HG02970 (cell line): ENCODE measurements around the gene SWT1.
"Not testable (repeated sequence)": the region's sequence is repeated elsewhere in the genome, so short reads cannot be mapped to it uniquely, and the experiment has no call there.

Source experiments
- ATAC-seq: cut with Tn5 transposase; IDR thresholded peaks from one replicate; pipeline ENCODE4 v1.9.1; 2021; ENCODE audit warnings: mild to moderate bottlenecking, moderate library complexity, moderate number of reproducible peaks; ENCODE audit not compliant: unreplicated experiment, low FRiP score

Gene SWT1

DNA sequence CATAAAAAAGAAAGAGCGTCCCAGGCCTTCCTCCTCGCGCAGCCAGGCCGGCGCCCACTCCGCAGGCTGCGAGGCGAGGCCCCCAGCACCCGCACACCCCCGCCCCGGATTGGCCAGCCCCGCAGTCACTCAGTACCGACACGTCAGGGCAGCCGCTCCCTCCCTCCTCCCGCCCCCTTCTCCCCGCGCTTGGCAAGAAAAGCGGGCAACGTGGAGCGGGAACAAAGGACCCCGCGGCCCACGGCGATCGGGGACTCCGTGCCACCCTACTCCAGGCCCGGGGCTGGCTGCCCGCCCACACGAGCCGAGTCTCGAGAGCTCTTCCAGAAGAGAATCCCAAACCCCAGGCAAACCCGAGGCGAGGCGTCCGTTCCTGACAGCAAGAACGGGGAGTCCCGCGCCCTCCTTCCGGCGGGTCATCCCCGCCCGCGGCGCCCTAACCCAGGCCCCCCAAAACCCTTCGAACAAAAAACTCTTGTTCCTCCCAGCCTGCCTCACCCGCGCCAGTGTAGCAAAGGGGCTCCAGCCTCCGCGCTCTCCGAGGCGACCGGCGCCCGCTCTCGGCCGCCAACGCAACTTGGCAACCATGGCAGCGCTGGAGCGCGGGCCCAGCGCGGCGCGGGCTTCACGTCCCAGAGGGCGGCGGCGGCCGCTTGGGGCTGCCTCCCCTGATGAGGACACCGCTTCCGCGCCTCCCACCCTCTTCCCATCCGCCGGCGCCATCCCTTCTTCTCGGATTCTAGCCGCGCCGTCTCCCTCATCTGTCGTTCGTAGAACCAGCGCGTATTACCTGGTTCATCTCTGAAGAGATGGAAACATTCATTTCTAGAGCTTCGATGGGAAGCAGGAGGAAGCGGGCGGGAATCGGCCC, 159.4 kb downstream of the SWT1 start:
- peak; percentile 38 for ATAC-seq

DNA sequence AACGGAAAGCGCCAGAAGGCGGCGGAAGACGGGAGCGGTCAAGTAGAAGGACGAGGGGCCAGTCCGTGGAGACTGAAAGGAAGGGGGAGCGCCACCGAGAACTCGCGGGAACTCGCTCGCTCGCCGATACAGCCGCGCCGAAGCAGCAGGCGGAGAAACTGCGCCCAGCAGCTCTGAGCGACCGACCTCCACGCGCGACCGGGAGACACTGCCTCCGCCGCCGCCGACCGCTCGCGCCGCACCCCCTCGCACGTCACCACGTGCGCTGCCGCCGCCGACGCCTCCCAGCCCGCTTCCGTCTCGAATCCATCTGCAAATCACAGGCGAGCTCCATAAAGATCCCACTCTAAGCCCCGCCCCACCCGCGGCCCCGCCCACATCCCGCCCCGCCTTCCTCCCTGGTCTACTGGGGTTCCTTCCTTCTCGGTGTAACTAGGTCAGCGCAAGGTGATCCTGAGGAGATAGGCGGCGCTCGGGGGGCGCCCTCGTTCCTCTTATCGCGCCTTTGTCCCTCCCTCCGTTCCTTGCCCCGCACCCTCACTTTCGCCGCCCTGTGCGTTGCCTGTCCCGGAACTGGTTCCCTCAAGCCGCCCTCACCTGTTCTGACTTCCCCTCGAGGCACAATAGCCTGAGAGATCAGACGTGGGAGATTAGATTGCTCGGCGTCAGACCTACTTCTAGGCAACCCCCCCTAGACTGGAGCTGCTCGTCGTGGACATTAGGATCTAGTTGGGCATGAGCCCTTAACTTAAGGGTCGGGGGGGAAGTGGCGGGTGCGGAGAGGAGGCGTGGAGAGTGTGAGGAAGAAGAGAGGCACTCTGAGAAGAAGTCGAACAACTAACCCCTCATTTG, 160.3 kb downstream of the SWT1 start, which contains the start of gene IVNS1ABP:
IVNS1ABP (minus strand) TSS at position 210 of the 852 bp plus-strand sequence. CDS start 7,750 bp downstream, outside the sequence.
- peak; percentile 67 for ATAC-seq

- peak; percentile 31 for ATAC-seq
These were observed 160.9 kb downstream of the SWT1 start for GRCh38 chr1:185317886-185318310.

DNA sequence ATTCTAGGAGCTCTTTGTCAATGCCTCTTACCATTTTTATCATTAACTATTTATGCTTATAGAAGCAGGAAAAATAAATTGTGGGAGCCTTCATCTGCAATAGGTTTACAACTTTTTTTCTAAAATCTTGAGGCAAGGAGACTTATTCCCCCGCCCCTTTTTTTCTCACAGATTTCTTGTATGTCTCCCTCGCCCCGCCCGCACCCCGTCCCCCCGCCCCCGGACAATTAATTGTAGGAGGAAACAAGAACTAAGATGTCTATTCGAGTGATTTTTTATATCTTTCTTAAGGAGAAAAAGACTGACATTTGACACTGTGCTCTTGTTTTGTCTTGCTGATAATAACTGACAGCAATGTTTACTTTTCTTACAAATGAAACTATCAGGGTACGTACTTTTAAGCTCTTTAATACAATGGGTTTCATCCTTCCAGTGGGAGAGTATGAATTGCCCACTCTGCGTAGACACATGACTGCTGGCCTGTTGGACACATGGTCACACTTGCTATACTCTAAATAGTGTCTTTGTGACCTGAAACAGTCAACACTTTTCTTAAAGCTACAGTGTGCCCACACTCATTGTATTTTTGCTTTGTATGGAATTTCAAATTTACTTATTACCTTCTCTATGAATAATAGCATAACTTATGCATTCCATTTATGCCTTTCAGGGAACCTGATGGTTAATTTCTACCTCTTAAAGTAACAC, 161.6 kb downstream of the SWT1 start:
- ATAC-seq, result no peak

DNA sequence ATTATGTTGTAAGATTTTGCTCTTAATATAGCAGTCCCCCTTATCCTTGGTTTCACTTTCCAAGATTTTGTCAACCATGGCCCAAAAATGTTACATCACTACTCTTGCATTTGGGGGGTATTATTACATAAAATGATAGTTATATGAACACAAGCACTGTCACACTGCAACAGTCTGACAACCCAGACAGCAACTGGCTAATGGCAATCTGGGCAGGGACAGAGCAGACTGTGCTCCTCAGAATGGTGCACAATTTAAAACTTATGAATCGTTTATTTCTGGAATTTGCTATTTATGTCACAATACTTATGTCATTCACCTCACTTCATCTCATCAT, 162.1 kb downstream of the SWT1 start:
- ATAC-seq, result no peak

DNA sequence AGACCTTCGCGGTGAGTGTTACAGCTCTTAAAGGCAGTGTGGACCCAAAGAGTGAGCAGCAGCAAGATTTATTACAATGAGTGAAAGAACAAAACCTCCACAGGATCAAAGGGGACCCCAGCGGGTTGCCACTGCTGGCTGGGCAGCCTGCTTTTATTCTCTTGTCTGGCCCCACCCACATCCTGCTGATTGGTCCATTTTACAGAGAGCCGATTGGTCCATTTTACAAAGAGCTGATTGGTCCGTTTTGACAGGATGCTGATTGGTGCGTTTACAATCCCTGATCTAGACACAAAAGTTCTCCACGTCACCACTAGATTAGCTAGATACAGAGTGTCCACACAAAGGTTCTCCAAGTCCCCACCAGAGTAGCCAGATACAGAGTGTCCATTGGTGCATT, 164.1 kb downstream of the SWT1 start:
- ATAC-seq, result not testable (repeated sequence)

GRCh38 chr1:185321653-185322221, 164.8 kb downstream of the SWT1 start:
- ATAC-seq, result not testable (repeated sequence)

- no peak for ATAC-seq
These were observed 165.7 kb downstream of the SWT1 start for GRCh38 chr1:185322636-185323035.

DNA sequence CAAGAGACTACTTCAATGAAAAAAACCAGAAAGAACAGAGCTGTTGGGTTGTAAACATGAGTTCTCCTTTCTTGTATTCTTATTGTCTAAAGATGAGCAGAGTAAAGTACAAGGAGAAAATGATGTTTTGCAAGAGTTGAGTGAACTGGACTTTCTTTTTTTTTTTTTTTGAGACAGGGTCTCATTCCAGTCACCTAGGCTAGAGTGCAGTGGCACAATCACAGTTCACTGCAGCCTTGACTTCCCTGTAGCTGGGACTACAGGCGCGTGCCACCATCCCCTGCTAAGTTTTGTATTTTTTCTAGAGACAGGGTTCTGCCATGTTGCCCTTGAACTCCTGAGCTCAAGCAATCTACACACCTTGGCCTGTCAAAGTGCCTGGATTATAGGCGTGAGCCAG, 167.2 kb downstream of the SWT1 start:
- no peak for ATAC-seq

DNA sequence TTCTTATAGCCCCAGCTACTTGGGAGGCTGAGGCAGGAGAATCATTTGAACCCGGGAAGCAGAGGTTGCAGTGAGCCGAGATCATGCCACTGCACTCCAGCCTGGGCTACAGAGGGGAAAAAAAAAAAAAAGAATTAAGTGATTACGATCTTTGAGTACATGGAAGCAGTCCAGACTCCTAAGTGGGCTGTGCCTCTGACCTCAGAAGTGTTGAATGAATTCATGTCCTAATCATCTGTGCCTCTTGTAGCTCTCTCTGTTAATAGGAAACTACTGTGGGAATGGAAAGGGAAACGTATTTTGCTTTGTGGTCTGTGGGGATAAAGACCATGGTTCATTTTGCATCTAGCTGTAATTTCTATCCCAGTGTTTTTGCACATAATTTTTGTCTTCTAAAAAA, 168.4 kb downstream of the SWT1 start:
- ATAC-seq, result no peak

- ATAC-seq, result no peak
These were observed 171.3 kb downstream of the SWT1 start for GRCh38 chr1:185328255-185328654.

DNA sequence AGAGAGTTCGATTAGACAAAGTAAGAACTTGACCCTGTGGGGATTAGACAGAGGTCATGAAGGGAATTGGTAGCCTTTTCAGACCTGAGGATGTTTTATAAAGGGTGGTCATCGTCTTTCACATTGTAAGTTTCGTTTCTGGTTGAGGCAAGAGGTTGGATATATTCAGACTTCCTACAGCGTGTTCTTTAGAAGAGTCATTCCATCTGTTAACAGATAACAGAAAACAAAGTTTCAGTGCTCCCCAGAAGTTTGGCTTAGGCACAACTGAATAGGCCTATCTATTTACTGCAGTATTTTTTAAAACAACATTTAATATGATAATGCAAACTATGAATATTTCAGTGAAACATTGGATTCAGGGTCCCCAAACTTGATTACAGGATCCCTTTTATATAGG, 177.2 kb downstream of the SWT1 start:
- no peak for ATAC-seq

DNA sequence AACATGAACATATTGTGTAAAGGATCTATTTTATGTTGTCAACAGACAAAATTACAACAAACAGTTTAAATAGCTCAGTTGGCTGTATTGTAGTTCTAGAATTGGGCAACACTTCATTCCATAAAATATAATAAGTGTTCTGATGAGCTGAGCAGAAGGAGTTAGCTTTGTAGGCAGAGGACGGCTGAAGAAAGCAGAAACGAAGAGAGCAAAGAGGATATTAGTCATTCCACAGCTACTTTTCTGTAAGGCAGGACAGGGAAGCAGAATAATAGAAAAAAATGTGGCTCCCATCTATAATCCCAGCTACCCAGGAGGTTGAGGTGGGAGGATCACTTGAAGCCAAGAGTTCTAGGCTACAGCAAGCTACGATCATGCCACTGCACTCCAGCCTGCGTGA, 180.3 kb downstream of the SWT1 start:
- no peak for ATAC-seq

DNA sequence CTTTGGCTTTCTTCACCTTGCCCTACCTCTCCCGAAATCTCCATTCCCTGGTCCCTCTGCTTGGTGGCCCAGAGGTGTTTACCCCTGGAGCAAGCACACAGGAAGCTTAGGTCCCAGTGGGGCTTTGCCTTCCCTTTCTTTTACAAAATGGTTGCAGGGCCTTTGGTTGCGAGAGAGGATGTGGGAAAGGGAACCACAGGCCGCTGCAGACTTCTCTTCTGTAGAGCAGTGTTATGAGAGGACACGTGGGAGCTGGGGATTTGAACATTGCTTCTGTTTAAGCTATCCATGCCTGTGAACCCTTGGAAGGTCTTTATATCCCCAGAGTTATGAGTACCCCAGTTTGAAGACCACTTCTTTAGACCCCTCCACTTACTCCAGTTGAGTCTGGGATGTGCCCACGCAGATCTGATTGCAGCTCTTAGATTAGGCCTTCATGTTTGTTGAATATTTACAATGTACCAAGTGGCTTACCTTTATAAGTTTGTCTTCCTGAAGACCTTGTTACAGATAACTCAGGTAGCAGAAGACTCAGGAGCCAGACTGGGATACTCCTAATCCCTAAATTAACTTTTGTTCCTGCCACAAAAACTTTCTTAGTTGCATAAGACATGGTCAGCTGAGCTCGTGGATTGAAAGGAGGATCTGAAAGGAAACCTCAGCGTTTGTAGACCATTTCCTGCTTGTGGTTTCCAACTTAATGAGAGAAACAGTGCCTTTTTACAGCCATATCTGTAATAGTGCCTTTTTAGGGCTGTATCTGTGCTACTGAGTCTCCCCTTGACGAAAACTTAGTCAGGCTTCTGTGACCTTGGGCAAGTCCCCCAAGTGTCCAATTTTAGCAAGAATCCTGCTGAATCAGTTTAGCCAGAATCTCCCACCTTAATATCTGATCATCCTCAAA, 182.0 kb downstream of the SWT1 start:
- peak; percentile 89 for ATAC-seq

GRCh38 chr1:185341196-185341781, 184.3 kb downstream of the SWT1 start:
- ATAC-seq, result no peak
